GM23338 (cell line): ENCODE data around the gene DLX4. TPM values are rescaled to one million over a fixed set of nuclear protein-coding genes. Genes with fewer than 3 reads are reported as not detected.

Experiments used
- ATAC-seq: fragments of 200-7000 bp; cut with Tn5 transposase; 3 replicates; pipeline ENCODE4 v1.9.1; 2020
- DNase-seq: peaks from one replicate; pipeline ENCODE4 v3.0.0-alpha.2; 2015; ENCODE audit warnings: low spot score
- H2AFZ ChIP-seq: fragments of 200-600 bp; sonication (generic); 2 replicates; pipeline ENCODE4 v1.8.0; 2016; ENCODE audit warnings: antibody characterized with exemption, mild to moderate bottlenecking, moderate library complexity
- H3F3A ChIP-seq: fragments of 200-600 bp; sonication (generic); replicated peaks from 2 replicates; pipeline ENCODE4 v1.8.0; 2017; ENCODE audit warnings: antibody characterized with exemption, mixed run types, low read depth
- H3K27ac ChIP-seq: fragments of 200-600 bp; sonication (generic); 2 replicates; pipeline ENCODE4 v1.6.1; 2016; ENCODE audit warnings: low read depth
- H3K27me3 ChIP-seq: fragments of 200-600 bp; sonication (generic); 2 replicates; pipeline ENCODE4 v1.8.0; 2016; ENCODE audit warnings: mild to moderate bottlenecking, mixed run types, moderate library complexity; ENCODE audit not compliant: insufficient read depth
- H3K36me3 ChIP-seq: fragments of 200-600 bp; sonication (generic); 2 replicates; pipeline ENCODE4 v1.8.0; 2016; ENCODE audit warnings: mild to moderate bottlenecking; ENCODE audit not compliant: insufficient read depth
- H3K4me1 ChIP-seq: fragments of 200-600 bp; sonication (generic); 2 replicates; pipeline ENCODE4 v1.8.0; 2016; ENCODE audit warnings: mild to moderate bottlenecking, moderate library complexity; ENCODE audit not compliant: insufficient read depth
- H3K4me2 ChIP-seq: fragments of 200-600 bp; sonication (generic); 2 replicates; pipeline ENCODE4 v1.7.1; 2017; ENCODE audit warnings: mixed run types
- H3K4me3 ChIP-seq: fragments of 200-600 bp; sonication (generic); 2 replicates; pipeline ENCODE4 v1.6.1; 2016; ENCODE audit warnings: mixed run types
- H3K79me2 ChIP-seq: fragments of 200-600 bp; sonication (generic); replicated peaks from 2 replicates; pipeline ENCODE4 v1.8.0; 2017; ENCODE audit warnings: mild to moderate bottlenecking; ENCODE audit not compliant: insufficient read depth
- H3K9me2 ChIP-seq: fragments of 200-600 bp; sonication (generic); 2 replicates; pipeline ENCODE4 v1.8.0; 2017; ENCODE audit not compliant: insufficient read depth
- H4K20me1 ChIP-seq: fragments of 200-600 bp; sonication (generic); replicated peaks from 2 replicates; pipeline ENCODE4 v1.8.0; 2017; ENCODE audit warnings: mild to moderate bottlenecking; ENCODE audit not compliant: insufficient read depth
- H3K27ac Mint-ChIP-seq: 2 replicates; pipeline ENCODE4 v1.8.0; 2020; ENCODE audit warnings: inconsistent platforms, mild to moderate bottlenecking, moderate library complexity, mixed read lengths
- H3K27me3 Mint-ChIP-seq: 3 replicates; pipeline ENCODE4 v1.8.0; 2022; ENCODE audit warnings: low read depth, mild to moderate bottlenecking, moderate library complexity, mixed read lengths, inconsistent platforms; ENCODE audit not compliant: insufficient read depth, poor library complexity
- H3K36me3 Mint-ChIP-seq: 3 replicates; pipeline ENCODE4 v1.8.0; 2021; ENCODE audit warnings: low read depth, mild to moderate bottlenecking, inconsistent platforms, moderate library complexity, mixed read lengths
- H3K4me1 Mint-ChIP-seq: 3 replicates; pipeline ENCODE4 v1.8.0; 2020; ENCODE audit warnings: mild to moderate bottlenecking, inconsistent platforms, mixed read lengths
- H3K4me3 Mint-ChIP-seq: 3 replicates; pipeline ENCODE4 v1.8.0; 2021; ENCODE audit warnings: moderate library complexity, mild to moderate bottlenecking, inconsistent platforms, mixed read lengths
- H3K9me3 Mint-ChIP-seq: 3 replicates; pipeline ENCODE4 v1.8.0; 2020; ENCODE audit warnings: moderate library complexity, mild to moderate bottlenecking, inconsistent platforms, mixed read lengths
- CTCF ChIP-seq, 2 experiments: fragments of 200-600 bp in 1 of 2; sonication (generic) in 1 of 2; conservative IDR thresholded peaks; 2 replicates each; pipeline versions ENCODE4 v1.5.1 to v1.6.1; 2016 to 2017; ENCODE audit warnings: antibody characterized with exemption in 2 of 2, low read depth in 2 of 2, mild to moderate bottlenecking in 2 of 2, moderate library complexity in 1 of 2
- ETS1 ChIP-seq: IDR thresholded peaks from 2 replicates; pipeline ENCODE4 v1.6.1; 2016; ENCODE audit warnings: antibody characterized with exemption
- EZH2 ChIP-seq: fragments of 200-600 bp; sonication (generic); IDR thresholded peaks from one replicate; pipeline ENCODE4 v1.8.0; 2017; ENCODE audit warnings: antibody characterized with exemption, mild to moderate bottlenecking, low read depth; ENCODE audit not compliant: unreplicated experiment
- POLR2AphosphoS5 ChIP-seq: IDR thresholded peaks from 2 replicates; pipeline ENCODE4 v1.6.1; 2016; ENCODE audit warnings: antibody characterized with exemption, low read depth
- REST ChIP-seq: IDR thresholded peaks from one replicate; pipeline ENCODE4 v1.6.1; 2018; ENCODE audit warnings: antibody characterized with exemption; ENCODE audit not compliant: unreplicated experiment
- STAT1 ChIP-seq: IDR thresholded peaks from one replicate; pipeline ENCODE4 v1.6.1; 2016; ENCODE audit warnings: antibody characterized with exemption; ENCODE audit not compliant: unreplicated experiment
- ZNF114 ChIP-seq: fragments of 250-450 bp; sonication (Bioruptor Pico); IDR thresholded peaks from 2 replicates; pipeline ENCODE4 v1.5.0; 2020; ENCODE audit warnings: mild to moderate bottlenecking, moderate library complexity
- polyA plus RNA-seq: library from polyadenylated mRNA; unstranded; fragments of >200 nt; fragmentation: Nextera tagmentation; extraction: Ambion mirVana; gene quantifications from 2 replicates; pipeline ENCODE4 v1.2.1, GENCODE V29; 2016
- total RNA-seq: library from RNA; depleted of rRNA; stranded (reverse); fragments of >200 nt; shearing (Covaris generic); gene quantifications from 2 replicates; pipeline ENCODE4 v1.2.3, GENCODE V29; 2014

The DLX4 gene
- total and polyA plus RNA-seq, 2 experiments from 2014 or later, result 0.10 to 0.79 TPM

GRCh38 chr17:49932901-49933300, 36.1 kb upstream of the DLX4 start (continued):
- TF ChIP-seq REST (no peak), EZH2 (no peak), ZNF114 (CRISPR knock-in tag) (no peak), ETS1 (no peak), CTCF (conservative IDR thresholded peaks at IDR 0.05; ENCODE audit: low read depth in 2 of 2) (no peak), POLR2AphosphoS5 (no peak)

- no peak overlapping the region for H3K4me3 Mint-ChIP-seq
- H3K79me2 ChIP-seq, result no peaks in the 10 kb centered on the region
- H3K4me1 ChIP-seq, result 0 out of 2 replicates have a peak, but pooled peaks cover 4% of the 10 kb centered on the region
- no peaks in the 10 kb centered on the region for H3F3A ChIP-seq
- no peaks in the 10 kb centered on the region for H3K27me3 ChIP-seq
- H3K27ac ChIP-seq, result no peak overlapping the region
- DNase-seq, result peak; percentile 20
- H3K4me3 ChIP-seq, result no peak overlapping the region
- no peak overlapping the region for H3K4me2 ChIP-seq
- H2AFZ ChIP-seq, result no peak overlapping the region; the same call in 1 of the 2 replicates
- H3K27ac Mint-ChIP-seq, result no peak overlapping the region
- H3K4me1 Mint-ChIP-seq, result peaks cover 10% of the 10 kb centered on the region
- no peaks in the 10 kb centered on the region for H3K36me3 Mint-ChIP-seq
- H3K27me3 Mint-ChIP-seq, result peaks cover 18% of the 10 kb centered on the region
- H4K20me1 ChIP-seq, result no peaks in the 10 kb centered on the region
- peak; percentile 57 for ATAC-seq
- H3K9me2 ChIP-seq, result no peaks in the 10 kb centered on the region
- H3K36me3 ChIP-seq, result no peaks in the 10 kb centered on the region
- H3K9me3 Mint-ChIP-seq, result no peaks in the 10 kb centered on the region
- TF ChIP-seq POLR2AphosphoS5 (no peak), REST (no peak), STAT1 (no peak)
Measured at GRCh38 chr17:49935526-49936210, 33.3 kb upstream of the DLX4 start.
